GM19455 (cell line): Measurements from ENCODE around the gene OR13C8.
"Not testable (repeated sequence)": the region's sequence is repeated elsewhere in the genome, so short reads cannot be mapped to it uniquely, and the experiment has no call there.

Experiments used
- ATAC-seq: cut with Tn5 transposase; IDR thresholded peaks from one replicate; pipeline ENCODE4 v1.9.1; 2021; ENCODE audit not compliant: unreplicated experiment

OR13C8 gene, protein sequence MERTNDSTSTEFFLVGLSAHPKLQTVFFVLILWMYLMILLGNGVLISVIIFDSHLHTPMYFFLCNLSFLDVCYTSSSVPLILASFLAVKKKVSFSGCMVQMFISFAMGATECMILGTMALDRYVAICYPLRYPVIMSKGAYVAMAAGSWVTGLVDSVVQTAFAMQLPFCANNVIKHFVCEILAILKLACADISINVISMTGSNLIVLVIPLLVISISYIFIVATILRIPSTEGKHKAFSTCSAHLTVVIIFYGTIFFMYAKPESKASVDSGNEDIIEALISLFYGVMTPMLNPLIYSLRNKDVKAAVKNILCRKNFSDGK

DNA sequence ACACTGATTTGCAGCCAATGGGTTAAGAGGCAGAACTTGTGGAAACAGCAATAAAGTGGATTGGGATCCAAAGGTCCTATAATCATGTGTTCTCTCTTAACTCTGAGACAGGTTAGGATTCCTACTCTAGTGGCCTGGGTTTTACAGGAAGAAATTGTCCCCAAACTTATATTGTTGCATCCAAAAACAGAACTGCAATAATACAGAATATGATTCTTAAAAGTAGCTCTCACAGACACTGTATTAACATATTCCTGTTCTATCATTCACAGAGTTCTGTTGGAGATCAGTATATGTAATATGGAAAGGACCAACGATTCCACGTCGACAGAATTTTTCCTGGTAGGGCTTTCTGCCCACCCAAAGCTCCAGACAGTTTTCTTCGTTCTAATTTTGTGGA lies at the start of gene OR13C8:
Gene OR13C8 (plus strand): TSS at position 301 of the 400 bp plus-strand sequence. CDS start 0 bp downstream, at position 301.
- ATAC-seq: no peak

DNA sequence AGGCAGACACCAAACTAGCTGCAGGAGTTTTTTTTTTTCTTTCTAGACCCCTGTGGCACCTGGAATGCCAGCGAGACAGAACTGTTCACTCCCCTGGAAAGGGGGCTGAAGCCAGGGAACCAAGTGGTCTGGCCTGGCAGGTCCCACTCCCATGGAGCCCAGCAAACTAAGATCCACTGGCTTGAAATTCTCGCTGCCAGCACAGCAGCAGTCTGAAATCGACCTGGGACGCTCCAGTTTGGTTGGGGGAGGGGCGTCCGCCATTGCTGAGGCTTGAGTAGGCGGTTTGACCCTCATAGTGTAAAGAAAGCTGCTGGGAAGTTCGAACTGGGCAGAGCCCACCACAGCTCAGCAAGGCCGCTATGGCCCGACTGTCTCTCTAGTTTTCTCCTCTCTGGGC lies 48.7 kb upstream of the OR13C8 start:
- not testable (repeated sequence) for ATAC-seq

DNA sequence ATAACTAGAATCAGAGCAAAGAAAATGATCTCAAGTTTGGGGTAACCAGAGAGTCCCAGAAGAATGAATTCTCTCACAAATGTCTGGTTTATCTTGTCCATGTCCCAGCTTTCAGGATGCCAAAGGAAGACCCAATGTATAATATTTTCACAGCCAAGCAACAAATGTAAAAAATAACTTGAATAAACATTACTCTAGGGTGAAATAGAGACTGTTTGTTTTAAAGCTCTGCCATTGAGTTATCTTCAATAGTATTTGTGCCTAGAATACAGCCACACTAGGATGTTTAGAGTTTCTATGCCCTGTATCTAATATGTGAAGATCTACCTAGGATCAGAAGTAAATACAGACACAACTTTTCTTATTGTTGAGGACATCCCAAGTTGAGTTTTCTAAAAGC lies 41.9 kb upstream of the OR13C8 start, which contains the start of gene OR13C4:
Gene OR13C4 (minus strand): TSS at position 101 of the 400 bp plus-strand sequence. CDS start 0 bp downstream, at position 101.
- no peak for ATAC-seq

DNA sequence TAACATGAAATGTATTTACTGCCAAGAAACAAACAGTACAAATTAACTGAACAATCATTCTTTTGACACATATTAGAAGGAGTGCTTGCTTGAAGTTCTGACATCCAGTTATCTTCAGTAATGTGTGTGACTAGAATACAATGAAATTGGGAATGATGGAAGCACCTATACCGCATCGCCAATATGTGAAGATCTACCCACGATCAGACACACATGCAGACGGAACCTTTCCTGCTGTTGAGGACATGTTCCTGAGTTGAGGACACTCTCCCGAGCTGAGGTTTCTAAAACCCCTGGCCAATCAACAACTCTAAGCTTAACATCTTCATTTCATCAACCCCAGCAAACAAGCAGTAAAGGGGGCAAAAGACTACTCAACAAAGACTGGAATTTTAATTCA lies 32.2 kb upstream of the OR13C8 start, which contains the start of gene OR13C3:
Gene OR13C3 (minus strand): TSS at position 101 of the 400 bp plus-strand sequence. CDS start 133 bp downstream, outside the sequence.
- no peak for ATAC-seq

GRCh38 chr9:104539275-104539674 lies 29.7 kb upstream of the OR13C8 start:
- no peak for ATAC-seq

- ATAC-seq: no peak
Measured at GRCh38 chr9:104544644-104545043, 24.3 kb upstream of the OR13C8 start.

DNA sequence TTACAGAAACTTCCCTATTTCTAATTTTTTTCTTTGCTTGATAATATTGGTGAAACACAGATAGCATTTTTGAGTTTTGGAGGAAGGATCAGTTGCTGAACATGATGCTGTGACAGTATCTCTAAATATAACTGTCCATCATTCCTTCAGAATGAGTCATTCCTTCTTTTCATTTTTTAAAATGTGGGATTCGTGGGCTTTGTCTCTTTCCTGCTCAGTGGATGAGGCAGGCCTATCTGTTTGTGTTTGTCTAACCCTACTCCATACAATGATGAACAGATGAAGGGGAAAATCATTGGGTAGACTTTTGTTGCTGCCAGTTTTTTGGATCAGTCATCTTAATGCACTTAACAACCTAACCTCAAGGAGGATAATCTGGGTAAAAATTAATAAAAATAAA lies 15.7 kb upstream of the OR13C8 start:
- no peak for ATAC-seq

- no peak for ATAC-seq
Measured at GRCh38 chr9:104555521-104555920, 13.4 kb upstream of the OR13C8 start.

DNA sequence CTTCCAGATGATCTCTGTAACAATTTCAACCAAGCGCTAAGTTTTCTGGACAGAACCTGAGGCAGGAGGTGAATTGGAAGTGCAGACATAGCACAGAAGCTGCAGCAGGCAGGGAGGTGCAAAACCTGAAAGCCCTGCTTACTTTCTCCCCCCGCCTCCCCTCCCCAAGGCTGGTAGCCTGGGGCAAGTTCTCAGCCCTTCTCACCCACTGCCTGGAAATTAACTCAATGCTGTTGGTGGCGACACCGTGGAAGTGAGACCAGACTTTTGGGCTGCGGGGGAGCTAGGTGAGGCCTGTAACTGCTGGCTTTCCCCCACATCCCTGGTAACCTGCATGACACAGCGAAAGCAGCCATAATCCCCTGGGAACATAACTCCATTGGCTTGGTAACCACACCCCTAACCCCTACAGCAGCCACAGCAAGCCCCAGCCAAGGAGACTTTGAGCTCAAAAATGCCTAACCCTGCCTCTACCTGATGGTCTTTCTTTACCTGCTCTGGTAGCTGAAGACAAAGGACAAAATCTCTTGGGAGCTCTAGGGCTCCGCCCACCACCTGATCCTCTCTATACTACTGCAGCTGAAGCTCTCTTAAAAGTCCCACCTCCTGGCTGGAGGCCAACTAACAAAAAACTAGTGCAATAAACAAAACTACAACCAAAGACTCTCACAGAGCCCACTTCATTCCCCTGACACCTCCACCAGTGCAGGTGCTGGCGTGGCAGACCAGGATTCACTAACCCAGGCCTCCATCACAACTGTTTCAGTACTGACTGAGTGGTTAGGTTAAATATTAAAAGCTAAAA lies 11.9 kb upstream of the OR13C8 start:
- no peak for ATAC-seq

DNA sequence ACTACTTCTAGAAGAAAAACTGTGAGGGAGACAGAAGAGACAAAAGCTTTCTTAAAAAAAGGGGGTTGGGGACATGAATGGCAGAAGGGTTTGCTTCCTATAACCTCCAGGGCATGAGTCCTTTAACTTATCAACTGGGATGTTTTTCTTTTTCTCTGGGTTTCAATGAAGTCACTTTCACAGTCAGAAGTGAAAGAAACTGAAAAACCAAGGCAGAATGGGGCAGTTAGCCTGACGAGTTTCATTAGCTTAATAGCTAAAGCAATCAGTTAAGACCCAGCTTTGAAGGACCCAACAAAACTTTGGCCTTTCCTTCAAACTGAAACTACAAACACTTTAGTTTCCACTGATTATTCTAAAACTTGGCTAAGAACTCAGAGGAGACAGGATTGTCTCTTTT lies 4.6 kb upstream of the OR13C8 start:
- ATAC-seq: no peak

DNA sequence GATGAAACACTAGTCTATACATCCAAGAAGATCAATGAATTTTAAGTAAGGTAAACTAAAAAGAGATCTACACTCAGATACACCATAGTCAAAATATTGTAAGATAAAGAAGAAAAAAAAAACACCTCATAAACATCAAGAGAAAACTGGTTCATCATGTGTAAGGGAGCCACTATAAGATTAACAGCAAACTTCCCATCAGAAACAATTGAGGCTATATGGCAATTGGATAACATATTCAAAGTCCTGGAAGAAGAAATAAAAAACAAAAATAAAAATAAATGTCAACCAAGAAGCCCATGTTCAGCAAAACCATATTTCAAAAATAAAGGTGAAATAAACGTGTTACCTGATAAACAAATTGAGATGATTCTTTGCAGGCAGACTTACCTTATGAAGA lies 3.6 kb downstream of the OR13C8 start:
- ATAC-seq: no peak

DNA sequence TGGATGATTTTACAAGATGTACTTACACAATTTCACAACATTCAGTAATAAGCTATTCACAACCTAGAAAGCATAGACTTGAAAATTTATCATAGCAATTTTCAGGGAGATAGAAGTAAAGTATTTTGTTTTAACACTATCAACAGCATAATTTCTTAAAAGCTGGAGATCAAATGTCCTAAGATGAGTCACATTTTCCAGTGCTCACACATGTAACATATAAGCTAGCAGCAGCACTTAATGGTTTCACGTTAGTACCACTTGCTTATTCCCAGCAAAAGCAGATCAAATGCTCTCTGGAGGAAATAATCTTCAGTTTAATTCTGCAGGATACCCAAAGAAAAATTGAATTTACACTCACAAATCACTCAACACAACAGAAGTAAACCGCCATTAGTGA lies 6.5 kb downstream of the OR13C8 start:
- ATAC-seq: no peak

DNA sequence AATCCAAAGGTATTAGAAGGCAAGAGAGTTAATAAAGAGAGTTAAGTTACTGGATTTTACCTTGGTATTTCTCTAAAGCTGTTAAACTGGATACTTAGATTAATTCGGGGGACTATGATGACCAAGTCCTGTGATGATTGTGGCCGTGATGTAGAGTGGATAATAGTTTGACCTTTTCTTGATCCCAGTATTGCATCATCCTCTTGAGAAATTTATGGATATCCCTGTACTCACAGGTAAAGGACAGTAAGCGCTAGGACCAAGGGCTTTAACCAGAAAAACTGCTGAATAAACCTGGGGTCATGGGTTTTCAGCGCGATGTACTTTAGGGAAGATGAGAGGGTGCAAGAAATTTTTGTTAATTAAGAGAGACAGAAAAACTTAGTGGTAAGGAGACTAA lies 8.3 kb downstream of the OR13C8 start:
- ATAC-seq: no peak

DNA sequence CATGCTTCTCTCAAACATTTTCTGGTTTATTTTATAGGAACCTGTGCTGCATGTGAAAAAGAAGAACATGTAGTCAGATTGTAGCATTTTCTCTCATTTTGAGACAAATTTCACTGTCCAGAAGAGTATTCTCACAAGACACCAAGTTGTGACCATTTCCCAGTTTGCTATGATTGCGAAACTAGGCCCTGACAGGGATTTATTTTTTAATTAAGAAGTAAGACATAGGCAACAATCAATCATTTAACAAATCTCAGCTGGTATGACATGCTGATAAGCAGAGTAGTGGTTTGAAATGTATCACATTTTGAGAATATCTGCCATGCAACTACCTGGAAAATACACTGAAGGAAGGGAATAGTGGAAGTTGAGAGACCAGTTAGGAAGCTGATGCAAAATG lies 11.6 kb downstream of the OR13C8 start:
- no peak for ATAC-seq

DNA sequence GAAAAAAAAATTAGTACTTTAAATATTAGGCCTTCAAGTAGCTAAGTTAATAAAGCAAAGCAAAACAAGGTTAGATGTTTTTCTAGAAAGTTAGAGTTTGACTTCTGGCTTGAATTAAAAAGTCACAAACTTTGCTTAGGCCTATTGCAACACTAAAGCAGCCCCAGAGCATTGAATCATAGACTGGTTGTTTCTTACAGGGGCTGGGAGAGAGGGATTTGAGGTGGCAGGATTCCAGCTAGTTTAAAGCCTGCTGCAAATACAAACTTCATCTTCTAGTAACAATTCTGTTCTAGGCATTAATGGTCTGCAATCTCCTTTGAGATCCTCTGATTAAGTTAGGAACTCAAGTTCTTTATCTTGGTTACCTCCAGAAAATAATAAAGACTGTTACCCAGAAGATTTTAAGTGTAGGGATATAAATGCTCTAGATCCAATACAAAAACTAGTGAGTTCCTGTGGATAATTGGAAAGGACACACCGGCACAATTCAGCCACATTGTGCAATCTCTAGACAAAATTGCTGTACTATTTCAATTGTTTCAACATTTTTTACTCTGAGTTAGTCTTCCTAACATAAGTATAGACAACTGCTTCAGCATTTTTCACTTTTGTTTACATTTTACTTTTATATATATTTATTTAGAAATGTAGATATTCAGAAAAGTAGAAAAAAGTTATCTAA lies 17.7 kb downstream of the OR13C8 start:
- ATAC-seq: no peak

DNA sequence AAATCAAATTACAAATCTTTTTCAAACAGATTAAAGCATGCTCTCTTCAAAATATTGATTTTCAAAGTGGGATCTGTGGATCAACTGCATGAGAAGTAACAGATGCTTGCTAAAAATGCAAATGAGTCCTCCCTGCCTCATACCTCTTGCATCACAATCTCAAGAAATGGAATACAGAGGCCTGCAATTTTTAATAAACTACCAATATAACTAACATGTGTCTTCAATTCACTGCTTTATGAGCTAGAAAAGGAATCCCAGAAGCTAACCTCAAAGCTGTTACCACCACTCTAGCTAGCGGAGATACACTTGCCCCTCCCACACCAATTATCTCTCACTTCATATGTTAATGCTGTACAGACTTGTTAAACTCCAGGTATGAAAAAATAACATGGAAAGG lies 20.7 kb downstream of the OR13C8 start:
- no peak for ATAC-seq

- ATAC-seq: not testable (repeated sequence)
Measured at GRCh38 chr9:104598749-104599148, 29.8 kb downstream of the OR13C8 start.

- ATAC-seq: not testable (repeated sequence)
Measured at GRCh38 chr9:104599313-104599712, 30.3 kb downstream of the OR13C8 start, which contains the start of gene OR13C5. Gene OR13C5, minus strand, starts transcription at chr9:104599413. Its CDS starts 0 bp downstream, at chr9:104599413.

- no peak for ATAC-seq
Measured at GRCh38 chr9:104604801-104605200, 35.8 kb downstream of the OR13C8 start.

DNA sequence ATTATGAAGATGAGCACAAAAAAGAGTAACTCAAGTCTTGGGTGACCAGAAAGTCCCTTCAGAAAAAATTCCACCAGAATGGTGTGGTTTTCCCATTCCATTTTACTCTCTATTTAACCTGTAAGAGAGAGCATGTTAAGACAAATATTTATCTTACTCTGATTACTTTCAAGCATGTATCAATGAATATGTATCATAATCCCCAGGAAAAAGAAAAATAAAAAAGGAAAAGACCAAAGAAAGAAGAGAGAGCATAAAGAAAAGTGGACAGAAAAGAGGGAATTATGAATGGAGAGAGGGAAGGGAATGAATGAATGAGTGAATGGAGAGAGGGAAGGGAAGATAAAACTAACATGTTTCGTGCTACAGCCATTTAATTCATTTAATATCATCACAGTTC lies 36.6 kb downstream of the OR13C8 start, which contains the start of gene OR13C2:
Gene OR13C2 (minus strand): TSS at position 101 of the 400 bp plus-strand sequence. CDS start 0 bp downstream, at position 101.
- ATAC-seq: not testable (repeated sequence)

- no peak for ATAC-seq
Measured at GRCh38 chr9:104606152-104606551, 37.2 kb downstream of the OR13C8 start.
